Bronchus fibroblast of lung (primary cell): ENCODE results near the gene SEPTIN1. TPM values are rescaled to one million over a fixed set of nuclear protein-coding genes. Genes with fewer than 3 reads are reported as not detected.

Experiments
- total RNA-seq: library from RNA; depleted of rRNA; stranded (reverse); fragments of >200 nt; gene quantifications from 2 replicates; pipeline ENCODE4 v1.2.3, GENCODE V29; 2015

SEPTIN1 gene, protein sequence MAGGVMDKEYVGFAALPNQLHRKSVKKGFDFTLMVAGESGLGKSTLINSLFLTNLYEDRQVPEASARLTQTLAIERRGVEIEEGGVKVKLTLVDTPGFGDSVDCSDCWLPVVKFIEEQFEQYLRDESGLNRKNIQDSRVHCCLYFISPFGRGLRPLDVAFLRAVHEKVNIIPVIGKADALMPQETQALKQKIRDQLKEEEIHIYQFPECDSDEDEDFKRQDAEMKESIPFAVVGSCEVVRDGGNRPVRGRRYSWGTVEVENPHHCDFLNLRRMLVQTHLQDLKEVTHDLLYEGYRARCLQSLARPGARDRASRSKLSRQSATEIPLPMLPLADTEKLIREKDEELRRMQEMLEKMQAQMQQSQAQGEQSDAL
- total RNA-seq: 0.15 TPM in 1 of 2 replicates, not detected in the other

DNA sequence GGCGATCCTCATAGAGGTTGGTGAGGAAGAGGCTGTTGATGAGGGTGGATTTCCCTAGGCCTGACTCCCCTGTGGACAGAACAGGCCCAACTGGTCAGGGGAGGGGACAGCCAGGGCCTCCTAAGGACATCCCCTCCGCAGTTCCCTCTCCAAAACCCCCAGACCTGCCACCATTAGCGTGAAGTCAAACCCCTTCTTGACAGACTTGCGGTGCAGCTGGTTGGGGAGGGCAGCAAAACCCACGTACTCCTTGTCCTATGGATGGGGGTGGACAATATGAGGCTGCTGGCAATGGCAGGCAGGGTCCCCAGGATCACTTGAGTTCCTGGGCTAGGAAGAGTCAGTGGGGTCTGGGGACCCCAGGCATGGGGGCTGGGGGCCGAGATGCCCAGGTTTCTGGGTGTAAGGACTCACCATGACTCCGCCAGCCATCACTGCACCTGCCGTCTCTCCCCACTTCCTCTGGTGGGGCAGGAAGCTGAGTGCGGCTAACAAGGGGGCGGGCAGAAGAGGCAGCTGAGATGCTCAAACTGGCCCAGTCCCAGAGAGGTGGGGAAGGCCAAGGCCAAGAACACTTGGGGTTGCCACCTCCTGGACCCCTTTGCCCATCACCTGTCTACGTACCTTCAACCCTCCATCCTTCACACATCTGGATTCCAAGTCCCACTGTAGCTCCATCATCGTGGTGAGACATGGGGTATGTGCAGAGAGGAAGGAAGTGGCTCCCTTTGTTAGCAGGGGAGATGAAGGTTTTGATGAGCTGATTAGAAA is at the start of gene SEPTIN1:
Gene SEPTIN1 (minus strand): TSS at position 451 of the 771 bp plus-strand sequence. CDS start 19 bp downstream, at position 432.

DNA sequence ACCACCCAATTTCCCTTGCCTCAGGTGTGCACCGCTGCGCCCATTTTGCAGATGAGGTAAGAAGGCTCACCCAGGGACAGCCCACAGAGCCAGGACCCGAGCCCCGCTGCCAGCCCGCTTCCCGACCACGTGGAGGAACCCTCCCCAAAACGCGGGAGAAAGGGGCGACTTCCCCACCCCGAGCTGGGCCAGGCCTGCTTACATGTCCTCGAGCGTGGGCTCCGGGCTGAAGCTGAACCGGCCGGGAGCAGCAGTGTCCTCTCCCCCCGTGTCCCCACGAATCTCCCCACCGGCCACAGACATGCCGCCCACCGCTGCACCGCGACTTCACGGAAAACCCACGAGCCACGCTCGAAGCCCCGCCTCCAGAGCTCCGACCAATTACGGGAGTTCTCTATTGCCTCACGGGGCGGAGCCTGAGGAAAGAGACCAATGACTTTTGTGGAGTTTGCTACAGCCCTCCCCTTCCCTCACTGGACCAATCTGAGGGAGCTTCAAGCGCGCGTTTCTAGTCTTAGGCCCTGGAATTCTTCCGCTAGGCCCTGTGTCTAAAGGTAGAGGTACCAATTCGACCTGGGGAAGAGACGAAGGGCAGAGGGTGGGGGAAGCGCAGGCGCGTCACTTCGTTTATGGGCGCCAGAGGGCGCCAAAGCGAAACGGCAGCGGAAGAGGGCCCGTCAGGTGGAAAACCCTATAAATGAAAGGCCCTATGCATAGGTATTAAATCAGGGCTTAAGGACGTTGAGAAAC is 47.5 kb upstream of the SEPTIN1 start, which contains the start of gene DCTPP1:
Gene DCTPP1 (minus strand): TSS at position 353 of the 750 bp plus-strand sequence. CDS start 50 bp downstream, at position 303.

DNA sequence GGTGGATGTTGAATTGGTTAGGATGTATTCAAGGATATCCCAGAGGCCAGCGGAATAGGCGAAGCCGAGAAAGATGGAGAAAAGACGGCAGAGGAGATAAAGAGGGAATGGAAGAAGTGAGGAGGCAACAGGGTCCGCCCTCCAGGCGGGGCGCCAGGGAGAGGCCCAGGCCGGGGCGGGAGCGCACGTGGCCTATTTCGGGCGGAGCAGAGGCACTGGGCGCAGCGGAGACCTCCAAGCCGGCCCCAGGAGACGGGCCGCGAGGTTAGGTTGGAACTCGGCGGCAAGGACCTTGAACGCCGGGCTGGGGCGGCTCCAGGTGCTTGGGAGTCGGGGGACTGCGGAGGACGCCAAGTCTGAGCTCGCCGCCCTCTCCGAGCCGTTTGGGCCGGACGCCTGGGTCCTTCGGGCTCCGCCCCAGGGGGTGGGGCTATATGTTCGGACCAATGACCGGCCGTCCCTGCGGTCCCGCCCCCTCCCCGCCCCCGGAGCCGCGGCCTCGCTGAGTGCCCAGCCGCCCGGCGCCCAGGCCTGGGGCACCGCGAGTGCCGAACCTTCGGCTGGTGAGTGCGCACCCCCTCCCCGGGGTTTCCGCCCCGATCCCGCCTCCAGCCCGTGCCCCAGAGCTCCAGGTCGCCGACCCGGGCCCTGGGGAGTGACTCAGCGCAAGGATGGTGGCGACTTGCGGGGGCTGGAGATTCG is 24.9 kb upstream of the SEPTIN1 start, which contains the start of gene ZNF771:
Gene ZNF771 (plus strand): TSS at position 505 of the 702 bp plus-strand sequence. CDS start 448 bp downstream, outside the sequence.

DNA sequence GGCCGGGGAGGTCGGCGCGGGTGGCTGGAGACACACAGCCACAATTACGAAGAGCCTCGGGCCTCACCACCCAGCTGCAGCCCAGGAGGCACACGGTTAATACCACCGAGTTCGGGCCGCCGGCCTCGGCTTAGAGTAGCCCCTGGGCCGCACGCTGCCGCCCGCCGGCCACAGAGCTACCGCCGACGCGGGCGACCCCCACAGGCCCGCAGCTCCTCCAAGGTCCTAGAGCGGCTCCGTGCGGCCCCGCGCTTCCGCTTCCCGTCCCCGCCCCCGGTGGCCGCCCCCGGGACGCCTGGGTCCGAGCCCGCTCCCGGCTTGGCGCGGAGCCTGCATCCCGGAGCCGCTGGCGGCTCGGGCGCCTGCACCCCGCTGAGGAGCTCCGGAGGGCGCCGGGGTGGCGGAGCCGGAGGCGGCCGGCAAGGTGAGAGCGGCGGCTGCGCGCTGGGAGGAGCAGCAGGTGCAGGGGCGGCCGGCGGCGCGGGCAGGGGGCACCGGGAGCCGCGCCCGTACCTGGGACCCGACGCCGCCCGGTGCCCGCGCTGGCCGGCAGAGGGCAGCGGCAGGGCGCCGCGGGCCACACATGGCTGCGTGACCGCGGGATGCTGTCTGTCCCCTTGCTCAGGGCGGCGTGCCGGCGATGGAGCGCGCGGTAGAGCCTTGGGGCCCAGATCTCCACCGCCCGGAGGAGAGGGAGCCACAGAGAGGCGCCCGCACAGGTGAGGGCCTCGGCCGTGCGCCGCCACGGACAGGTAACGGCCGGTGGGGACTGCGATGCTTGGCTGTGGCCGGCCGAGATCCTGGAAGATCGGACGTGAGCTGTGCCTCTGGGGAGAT is 13.0 kb upstream of the SEPTIN1 start, which contains the start of gene ZNF48:
Gene ZNF48 (plus strand): TSS at position 266 of the 837 bp plus-strand sequence. CDS start 375 bp downstream, at position 641.

DNA sequence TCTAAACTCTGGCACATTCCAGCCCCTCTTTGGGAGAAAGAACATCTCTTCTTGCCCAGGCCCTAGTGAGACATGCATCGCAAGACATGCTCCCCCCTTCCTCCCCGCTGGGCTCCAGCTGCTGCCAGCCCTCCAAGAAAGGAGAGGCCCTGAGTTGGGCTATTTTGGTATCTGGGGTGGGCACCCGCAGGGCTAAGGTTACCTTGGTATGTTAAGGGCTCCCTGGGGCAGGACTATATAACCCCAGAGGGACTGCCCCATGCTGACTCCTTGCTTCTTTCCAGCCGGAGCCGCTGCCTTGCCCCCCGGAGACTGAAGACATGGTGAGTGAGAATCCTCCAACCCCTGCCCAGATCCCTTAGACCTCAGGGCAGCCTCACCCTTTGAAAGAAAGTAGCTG is 7.8 kb downstream of the SEPTIN1 start, which contains the start of gene MYL11:
Gene MYL11 (plus strand): TSS at position 265 of the 400 bp plus-strand sequence. CDS start 56 bp downstream, at position 321.

DNA sequence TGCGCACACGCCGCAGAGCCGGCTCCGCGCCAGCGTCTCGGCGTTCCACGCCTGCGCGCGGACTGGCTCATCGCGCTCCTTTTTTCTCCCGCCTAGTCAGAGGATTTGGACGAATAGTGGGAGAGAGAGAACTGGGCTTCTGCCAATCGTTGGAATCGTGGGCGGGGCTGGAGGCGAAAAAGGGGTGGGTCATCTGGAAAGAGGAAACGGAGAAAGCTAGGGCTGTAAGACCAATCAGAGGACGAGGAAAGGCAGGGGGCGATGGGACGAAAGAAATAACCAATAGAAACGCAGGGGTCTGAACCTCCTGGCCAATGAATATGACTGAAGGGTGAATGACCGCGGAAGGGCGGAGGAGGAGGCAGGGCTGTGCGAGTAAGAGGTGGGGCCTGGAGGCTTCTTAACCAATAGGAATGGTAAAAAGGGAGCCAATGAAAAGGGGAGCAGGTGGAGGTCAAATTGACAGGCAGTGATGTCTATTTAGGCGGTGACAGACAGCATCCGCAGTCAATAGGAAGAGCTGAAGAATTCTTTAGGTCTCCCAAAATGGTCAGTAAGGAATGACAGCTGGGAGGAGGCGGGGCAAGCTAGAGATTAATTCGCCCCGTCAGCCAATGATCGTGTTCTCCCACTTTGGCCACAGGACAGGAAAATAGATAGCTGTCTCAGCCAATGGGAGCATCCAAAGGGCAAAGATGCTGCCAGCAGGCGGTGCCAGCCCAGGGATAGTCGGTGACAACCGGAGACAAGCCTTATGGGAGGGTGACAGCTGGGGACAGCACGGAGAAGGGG is 11.7 kb downstream of the SEPTIN1 start, which contains the start of gene TBC1D10B:
Gene TBC1D10B (minus strand): TSS at position 39 of the 792 bp plus-strand sequence. CDS start 311 bp downstream, outside the sequence.

DNA sequence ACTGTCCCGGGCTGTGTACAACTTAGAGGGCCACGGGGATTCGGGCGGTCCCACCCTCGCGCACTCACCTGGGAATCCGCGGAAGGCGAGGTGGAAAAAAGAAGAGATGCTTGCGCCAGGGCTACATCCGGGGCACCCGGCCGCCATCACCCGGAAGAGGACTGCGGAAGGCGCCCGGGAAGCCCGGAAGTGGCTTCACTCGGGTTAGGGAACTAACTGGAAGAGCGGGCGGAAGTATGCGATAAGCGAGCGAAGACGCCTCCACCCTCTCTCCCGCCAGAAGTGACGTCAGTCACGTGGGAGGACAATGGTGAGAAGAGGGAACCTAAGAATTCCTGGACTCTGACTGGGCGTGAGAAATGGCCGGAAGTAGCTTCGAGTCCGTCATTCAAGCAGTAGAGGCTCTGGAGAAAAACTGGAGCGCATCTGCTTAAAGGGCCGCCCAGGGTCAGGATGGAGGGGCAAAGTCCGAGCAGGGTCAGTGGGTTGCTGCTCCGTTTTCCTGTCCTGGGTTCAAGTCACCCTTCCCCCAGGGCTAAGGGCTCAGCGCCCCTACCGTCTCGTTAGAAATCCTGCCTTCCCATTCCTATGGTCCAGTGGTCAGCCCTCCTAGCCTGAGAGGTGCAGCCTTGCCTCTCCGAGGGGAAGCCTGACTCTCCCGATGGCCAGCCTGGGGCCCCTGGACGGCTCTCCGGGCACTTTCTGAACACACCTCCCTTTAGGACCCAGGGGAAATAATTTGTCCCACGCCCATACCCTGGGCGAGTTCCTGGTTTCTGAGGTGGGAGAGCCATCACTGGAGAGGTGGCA is 27.0 kb downstream of the SEPTIN1 start, which contains the start of gene CD2BP2:
Gene CD2BP2 (minus strand): TSS at position 165 of the 810 bp plus-strand sequence. CDS start 627 bp downstream, outside the sequence.

Other genes starting within 250 kb of the SEPTIN1 start
- gene CORO1A, start 199.0 kb downstream of the SEPTIN1 start, total RNA-seq: 7.4 and 7.7 TPM in 2 replicates
- gene BOLA2B, start 188.9 kb downstream of the SEPTIN1 start, total RNA-seq: 442 and 580 TPM in 2 replicates
- 32.0 and 42.2 TPM in 2 replicates for gene SLX1A, start 188.7 kb downstream of the SEPTIN1 start, total RNA-seq
- gene SULT1A3, start 183.3 kb downstream of the SEPTIN1 start, total RNA-seq: 1.2 and 1.8 TPM in 2 replicates
- 0.30 TPM in 1 of 2 replicates, not detected in the other for gene NPIPB13, start 134.1 kb downstream of the SEPTIN1 start, total RNA-seq
- 49.8 and 53.5 TPM in 2 replicates for gene CD2BP2, start 27.3 kb downstream of the SEPTIN1 start, total RNA-seq
- 40.9 and 44.0 TPM in 2 replicates for gene TBC1D10B, start 12.1 kb downstream of the SEPTIN1 start, total RNA-seq
- gene MYL11, start 7.8 kb downstream of the SEPTIN1 start, total RNA-seq: not detected in 2 replicates
- 4.4 and 5.6 TPM in 2 replicates for gene ZNF48, start 12.9 kb upstream of the SEPTIN1 start, total RNA-seq
- gene ZNF771, start 25.0 kb upstream of the SEPTIN1 start, total RNA-seq: 8.6 and 9.2 TPM in 2 replicates
- 54.4 and 54.8 TPM in 2 replicates for gene DCTPP1, start 47.5 kb upstream of the SEPTIN1 start, total RNA-seq
- 18.3 and 18.6 TPM in 2 replicates for gene SEPHS2, start 63.3 kb upstream of the SEPTIN1 start, total RNA-seq
- gene ITGAL, start 90.2 kb upstream of the SEPTIN1 start, total RNA-seq: not detected in 2 replicates
- gene ZNF768, start 144.0 kb upstream of the SEPTIN1 start, total RNA-seq: 22.9 and 27.9 TPM in 2 replicates
- gene ZNF747, start 152.3 kb upstream of the SEPTIN1 start, total RNA-seq: 7.3 and 8.1 TPM in 2 replicates
- 5.5 and 6.2 TPM in 2 replicates for gene ZNF764, start 175.8 kb upstream of the SEPTIN1 start, total RNA-seq
- gene ZNF688, start 189.2 kb upstream of the SEPTIN1 start, total RNA-seq: 11.1 and 14.0 TPM in 2 replicates
- gene ZNF785, start 203.1 kb upstream of the SEPTIN1 start, total RNA-seq: 4.9 and 6.2 TPM in 2 replicates
- gene ZNF689, start 227.8 kb upstream of the SEPTIN1 start, total RNA-seq: 6.4 and 7.3 TPM in 2 replicates